Naive thymus-derived CD4-positive, alpha-beta T cell (primary cell): ENCODE data around the gene HDAC4. TPM values are rescaled to one million over a fixed set of nuclear protein-coding genes. Genes with fewer than 3 reads are reported as not detected.
A peak's percentile ranks its signal among the peaks of the same experiment; 100 is the strongest.

ENCODE experiments used
- ATAC-seq: fragments of 150-1000 bp; cut with Tn5 transposase; 2 replicates; pipeline ENCODE4 v1.10.0; 2021; ENCODE audit warnings: mild to moderate bottlenecking, moderate library complexity
- CTCF ChIA-PET: fragments of 350-600 bp; sonication (Branson Sonifier 250); formaldehyde crosslinking; loops from one replicate; lab custom pipeline; 2021; ENCODE audit warnings: antibody characterized with exemption; lab: Charles Lee
- POLR2A ChIA-PET: fragments of 350-600 bp; sonication (Branson Sonifier 250); formaldehyde crosslinking; loops from one replicate; lab custom pipeline; 2021; ENCODE audit warnings: antibody characterized with exemption, inconsistent platforms; lab: Charles Lee
- DNase-seq, 9 donors: peaks; one replicate each; pipeline versions ENCODE4 v3.0.0 to v3.0.0-alpha.2; 2020 to 2022; ENCODE audit warnings: mixed read lengths in 1 of 9
- H3K27ac ChIP-seq: one replicate; pipeline ENCODE4 v1.7.0; 2013; ENCODE audit warnings: mild to moderate bottlenecking, low read depth, low read length, moderate library complexity
- H3K27me3 ChIP-seq, 2 donors: one replicate each; pipeline ENCODE4 v1.7.0; 2013; ENCODE audit warnings: low read length in 2 of 2, mild to moderate bottlenecking in 2 of 2, moderate library complexity in 2 of 2; ENCODE audit not compliant: control insufficient read depth in 2 of 2, insufficient read depth in 2 of 2
- H3K36me3 ChIP-seq, 3 experiments: 1 replicate in 2 of 3; 2 replicates in 1 of 3; pipeline ENCODE4 v1.7.0; 2013; ENCODE audit warnings: low read length in 3 of 3, mild to moderate bottlenecking in 3 of 3, moderate library complexity in 1 of 3; ENCODE audit not compliant: insufficient read depth in 3 of 3, control insufficient read depth in 2 of 3
- H3K4me1 ChIP-seq, 2 donors: one replicate each; pipeline ENCODE4 v1.7.0; 2013; ENCODE audit warnings: low read length in 2 of 2, mild to moderate bottlenecking in 2 of 2, moderate library complexity in 1 of 2; ENCODE audit not compliant: control insufficient read depth in 2 of 2, insufficient read depth in 2 of 2
- H3K4me3 ChIP-seq: 2 replicates; pipeline ENCODE4 v1.7.0; 2013; ENCODE audit warnings: mild to moderate bottlenecking, low read length
- H3K9me3 ChIP-seq, 3 experiments: 1 replicate in 2 of 3; 2 replicates in 1 of 3; pipeline ENCODE4 v1.7.0; 2013; ENCODE audit warnings: low read length in 3 of 3; ENCODE audit not compliant: control insufficient read depth in 2 of 3
- H3K27ac Mint-ChIP-seq, 9 donors: one replicate each; pipeline ENCODE4 v1.8.0; 2020 to 2022; ENCODE audit warnings: mixed read lengths in 9 of 9, mild to moderate bottlenecking in 8 of 9, moderate library complexity in 5 of 9, inconsistent platforms in 2 of 9
- H3K27me3 Mint-ChIP-seq, 5 donors: one replicate each; pipeline ENCODE4 v1.8.0; 2021 to 2022; ENCODE audit warnings: mixed read lengths in 5 of 5, mild to moderate bottlenecking in 1 of 5
- H3K36me3 Mint-ChIP-seq, 5 donors: one replicate each; pipeline ENCODE4 v1.8.0; 2020 to 2022; ENCODE audit warnings: mixed read lengths in 5 of 5, mild to moderate bottlenecking in 3 of 5, inconsistent platforms in 1 of 5
- H3K4me1 Mint-ChIP-seq, 7 donors: one replicate each; pipeline ENCODE4 v1.8.0; 2020 to 2022; ENCODE audit warnings: mixed read lengths in 7 of 7, mild to moderate bottlenecking in 3 of 7, inconsistent platforms in 1 of 7
- H3K4me3 Mint-ChIP-seq, 10 donors: one replicate each; pipeline ENCODE4 v1.8.0; 2020 to 2022; ENCODE audit warnings: mild to moderate bottlenecking in 10 of 10, mixed read lengths in 10 of 10, moderate library complexity in 6 of 10, inconsistent platforms in 2 of 10
- H3K9me3 Mint-ChIP-seq, 11 donors: one replicate each; pipeline ENCODE4 v1.8.0; 2020 to 2022; ENCODE audit warnings: mixed read lengths in 11 of 11, mild to moderate bottlenecking in 4 of 11, inconsistent platforms in 1 of 11, moderate library complexity in 1 of 11
- intact Hi-C, 2 donors: fragments of 100-400 bp; cut with micrococcal nuclease; formaldehyde crosslinking; loops; one replicate each; pipeline ENCODE4 v1.15.1; 2023
- polyA plus RNA-seq, 2 donors: library from polyadenylated mRNA; unstranded; fragments of 300-500 nt; fragmentation: Illumina TruSeq; gene quantifications; one replicate each; pipeline ENCODE4 v1.2.3, GENCODE V29; 2021
- total RNA-seq, 6 experiments: library from RNA in 5 of 6; stranded (reverse) in 5 of 6; gene quantifications; 1 replicate in 5 of 6; 2 replicates in 1 of 6; pipeline ENCODE4 v1.2.3 and lab custom pipeline; 2021 to 2026

The HDAC4 gene
- total and polyA plus RNA-seq, 7 experiments from 2014 or later, result 7.4 to 101 (median 55.3) TPM

DNA sequence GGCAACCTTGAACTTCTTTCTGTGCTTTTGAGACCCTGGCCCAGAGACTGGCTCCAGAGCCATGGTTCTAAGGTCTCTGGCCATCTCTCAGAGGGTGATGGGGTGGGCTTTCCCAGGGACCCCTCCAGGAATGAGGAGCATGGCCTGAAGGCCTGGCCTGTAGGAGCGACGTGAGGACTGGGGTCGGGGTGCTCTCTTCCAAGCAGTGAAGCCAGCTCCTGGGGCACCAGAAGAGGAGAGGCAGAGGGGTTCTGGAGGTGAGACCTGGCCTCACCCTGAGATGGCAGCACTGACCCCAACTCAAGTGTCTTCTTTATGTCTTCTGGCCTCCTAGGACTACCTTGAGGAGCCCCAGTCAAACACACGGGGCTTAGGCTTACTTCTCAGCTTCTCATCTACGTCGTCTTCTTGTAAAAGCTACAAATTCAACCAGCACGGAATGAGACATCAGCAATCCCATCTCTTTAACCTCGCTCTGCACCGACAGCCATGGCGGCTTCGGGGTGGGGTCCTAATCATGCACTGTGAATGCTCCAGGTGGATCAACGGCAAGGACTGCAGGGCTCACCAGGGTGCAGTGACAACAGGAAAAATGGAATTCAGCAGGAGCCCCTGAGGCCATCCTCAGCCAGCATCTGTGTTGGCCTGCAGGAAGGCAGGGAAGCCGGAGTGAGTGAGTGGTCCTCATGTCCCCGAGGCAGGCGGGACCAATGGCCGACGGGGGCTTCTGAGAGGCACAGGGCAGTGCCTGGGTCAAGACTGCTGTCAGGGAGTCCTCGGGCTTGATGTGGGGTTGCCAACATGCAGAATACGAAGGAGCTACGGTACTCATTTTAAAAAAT is 214.1 kb downstream of the HDAC4 start:
- CTCF ChIA-PET, result no interaction called here
- no peak for DNase-seq
- POLR2A ChIA-PET, result no interaction called here

DNA sequence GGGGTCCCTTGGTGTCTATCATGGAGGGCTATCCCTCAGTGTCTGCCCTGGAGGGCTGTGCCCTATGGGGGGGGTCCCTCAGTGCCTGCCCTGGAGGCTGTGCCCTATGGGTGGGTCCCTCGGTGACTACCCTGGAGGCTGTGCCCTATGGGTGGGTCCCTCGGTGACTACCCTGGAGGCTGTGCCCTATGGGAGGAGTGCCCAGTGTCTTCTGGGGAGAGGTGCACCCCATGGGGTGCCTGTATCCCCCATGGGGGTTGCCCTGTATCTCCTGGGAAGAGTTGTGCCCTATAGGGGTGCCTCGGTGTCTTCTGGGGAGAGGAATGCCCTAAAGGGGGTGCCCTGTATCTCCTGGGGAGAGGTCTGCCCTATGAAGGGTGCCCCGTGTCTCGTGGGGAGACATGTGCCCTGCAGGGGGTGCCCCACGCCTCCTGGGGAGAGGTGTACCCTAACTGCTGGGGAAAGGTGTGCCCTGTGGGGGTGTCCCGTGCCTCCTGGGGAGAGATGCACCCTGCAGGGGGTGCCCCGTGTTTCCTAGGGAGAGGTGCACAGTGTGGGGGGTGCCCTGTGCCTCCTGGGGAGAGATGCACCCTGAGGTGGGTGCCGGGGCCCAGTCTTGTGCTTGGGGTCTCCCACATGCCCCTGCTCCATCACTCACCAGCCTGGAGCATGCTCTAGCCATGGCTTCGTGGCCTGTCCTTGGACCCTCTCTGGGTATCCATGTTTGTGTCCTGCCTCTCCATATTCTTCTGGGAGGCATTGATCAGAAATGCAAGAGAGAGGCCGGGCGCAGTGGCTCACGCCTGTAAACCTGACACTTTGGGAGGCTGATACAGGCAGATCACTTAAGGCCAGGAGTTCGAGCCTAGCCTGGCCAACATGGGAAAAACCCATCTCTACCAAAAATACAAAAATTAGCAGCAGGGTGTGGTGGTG is 215.6 kb downstream of the HDAC4 start:
- Histone ChIP-seq H3K9me3 (peaks cover 0 to 6% (median 0%) of the 10 kb centered on the region in 3 experiments), H3K27ac (no peak overlapping the region), H3K27me3 (no peaks in the 10 kb centered on the region), H3K4me3 (no peak overlapping the region), H3K36me3 (peaks cover 0 to 72% (median 9%) of the 10 kb centered on the region in 3 experiments), H3K4me1 (no peaks in the 10 kb centered on the region)
- ChIA-PET CTCF (no interaction called here), POLR2A (no interaction called here)
- Mint-ChIP-seq H3K27me3 (no peaks in the 10 kb centered on the region), H3K9me3 (peaks cover 0 to 4% (median 0%) of the 10 kb centered on the region in 11 donors), H3K27ac (peak overlapping the region in 1 of 9 donors; percentile 21), H3K4me1 (peaks cover 0 to 4% (median 0%) of the 10 kb centered on the region in 7 donors), H3K4me3 (no peak overlapping the region), H3K36me3 (peaks cover 6 to 61% (median 29%) of the 10 kb centered on the region in 5 donors)
- no peak for DNase-seq
- intact Hi-C loops, result loop anchor here in 1 of 2 donors (10.0 kb wide), 1 partner anchor 50 kb away; no protein-coding TSS in a partner anchor
- ATAC-seq, result no peak

More for the DNA sequence above, 214.1 kb downstream of the HDAC4 start:
- no peak for ATAC-seq
- H3K27ac Mint-ChIP-seq, result peak overlapping the region in 1 of 9 donors; percentile 36
- intact Hi-C loops, result loop anchor here in 1 of 2 donors (10.0 kb wide), 1 partner anchor 48 kb away; no protein-coding TSS in a partner anchor
- H3K4me1 Mint-ChIP-seq, result peaks cover 0 to 4% (median under 1%) of the 10 kb centered on the region in 7 donors
- peaks cover 10 to 57% (median 32%) of the 10 kb centered on the region in 5 donors for H3K36me3 Mint-ChIP-seq
- Histone ChIP-seq H3K27ac (no peak overlapping the region), H3K9me3 (peaks cover 0 to 6% (median 0%) of the 10 kb centered on the region in 3 experiments), H3K36me3 (peaks cover 0 to 57% (median 9%) of the 10 kb centered on the region in 3 experiments), H3K4me3 (no peak overlapping the region), H3K27me3 (no peaks in the 10 kb centered on the region), H3K4me1 (no peaks in the 10 kb centered on the region)
- no peaks in the 10 kb centered on the region for H3K27me3 Mint-ChIP-seq
- no peak overlapping the region for H3K4me3 Mint-ChIP-seq
- H3K9me3 Mint-ChIP-seq, result peaks cover 0 to 4% (median 0%) of the 10 kb centered on the region in 11 donors

DNA sequence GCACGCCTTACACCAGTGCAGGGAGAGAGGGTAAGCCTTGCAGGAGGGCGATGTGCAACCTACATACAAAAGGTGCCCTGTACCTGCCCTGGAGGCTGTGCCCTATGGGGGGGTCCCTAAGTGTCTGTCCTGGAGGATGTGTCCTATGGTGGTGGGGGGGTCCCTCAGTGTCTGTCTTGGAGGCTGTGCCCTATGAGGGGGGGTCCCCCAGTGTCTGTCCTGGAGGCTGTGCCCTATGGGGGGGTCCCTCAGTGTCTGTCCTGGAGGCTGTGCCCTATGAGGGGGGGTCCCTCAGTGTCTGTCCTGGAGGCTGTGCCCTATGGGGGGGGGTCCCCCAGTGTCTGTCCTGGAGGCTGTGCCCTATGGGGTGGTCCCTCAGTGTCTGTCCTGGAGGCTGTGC is 216.6 kb downstream of the HDAC4 start:
- peaks cover 0 to 4% (median 0%) of the 10 kb centered on the region in 11 donors for H3K9me3 Mint-ChIP-seq
- no peak overlapping the region for H3K4me3 ChIP-seq
- ATAC-seq, result no peak
- H3K27ac Mint-ChIP-seq, result no peak overlapping the region
- no peak overlapping the region for H3K4me3 Mint-ChIP-seq
- H3K36me3 Mint-ChIP-seq, result peaks cover 3 to 61% (median 32%) of the 10 kb centered on the region in 5 donors
- no peak overlapping the region for H3K27ac ChIP-seq
- CTCF ChIA-PET, result no interaction called here
- no peaks in the 10 kb centered on the region for H3K27me3 Mint-ChIP-seq
- no peaks in the 10 kb centered on the region for H3K4me1 ChIP-seq
- H3K36me3 ChIP-seq, result peaks cover 0 to 72% (median 9%) of the 10 kb centered on the region in 3 experiments
- intact Hi-C loops, result loop anchor here in 1 of 2 donors (10.0 kb wide), 1 partner anchor 51 kb away; no protein-coding TSS in a partner anchor
- DNase-seq, result no peak
- H3K27me3 ChIP-seq, result no peaks in the 10 kb centered on the region
- POLR2A ChIA-PET, result no interaction called here
- peaks cover 0 to 4% (median 0%) of the 10 kb centered on the region in 7 donors for H3K4me1 Mint-ChIP-seq
- peaks cover 0 to 6% (median 0%) of the 10 kb centered on the region in 3 experiments for H3K9me3 ChIP-seq

DNA sequence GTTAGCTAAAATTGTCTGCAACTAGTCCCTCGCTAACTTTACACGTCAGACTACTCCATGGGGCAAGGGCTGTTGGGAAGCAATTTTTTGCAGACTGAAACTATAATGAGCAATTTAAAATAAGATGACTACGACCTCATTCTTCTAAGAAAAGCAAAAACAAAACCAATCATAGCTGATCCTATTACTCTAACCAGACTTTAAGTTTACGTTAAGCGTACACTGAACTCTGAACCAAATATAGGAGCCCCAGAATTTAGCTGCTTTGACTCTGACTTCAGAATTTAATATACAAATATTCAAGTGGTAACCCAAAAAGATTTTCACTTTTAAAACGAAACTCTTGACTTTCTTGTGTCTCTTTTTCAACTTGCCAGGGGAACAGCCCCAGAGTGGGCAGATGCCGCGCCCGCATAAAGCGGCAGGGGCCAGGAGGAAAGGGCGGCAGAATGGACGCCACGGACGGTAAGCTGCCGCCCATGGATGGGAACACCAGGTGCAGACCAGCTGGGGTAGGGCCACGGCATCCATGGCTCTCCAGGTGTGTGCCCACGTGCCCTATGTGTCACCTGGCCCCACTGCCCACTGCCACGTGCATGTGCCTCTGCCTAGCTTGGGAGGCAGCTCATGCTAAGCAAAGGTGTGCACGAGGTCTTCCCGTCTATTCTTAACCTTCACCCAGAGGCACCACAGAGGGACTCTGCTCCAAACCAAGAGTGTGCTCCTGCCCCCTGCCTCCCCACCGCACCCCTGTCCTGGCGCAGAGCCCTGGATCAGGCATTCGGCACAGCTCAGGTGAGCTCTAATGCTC is 217.6 kb downstream of the HDAC4 start:
- no peak for DNase-seq
- no peak for ATAC-seq
- CTCF ChIA-PET, result no interaction called here

GRCh38 chr2:239181903-239182581 is 218.8 kb downstream of the HDAC4 start:
- no peaks in the 10 kb centered on the region for H3K27me3 ChIP-seq
- peak overlapping the region in 3 of 9 donors; percentile 18 to 70 (median 43) for H3K27ac Mint-ChIP-seq
- no peak overlapping the region for H3K27ac ChIP-seq
- CTCF ChIA-PET, result no interaction called here
- DNase-seq (no peak), ATAC-seq (no peak)
- H3K9me3 ChIP-seq, result no peaks in the 10 kb centered on the region
- H3K36me3 Mint-ChIP-seq, result peaks cover 17 to 65% (median 40%) of the 10 kb centered on the region in 5 donors
- no peaks in the 10 kb centered on the region for H3K4me1 ChIP-seq
- H3K4me3 ChIP-seq, result no peak overlapping the region
- H3K4me1 Mint-ChIP-seq, result peaks cover 0 to 4% (median 0%) of the 10 kb centered on the region in 7 donors
- intact Hi-C loops, result loop anchor here in 1 of 2 donors (10.0 kb wide), 1 partner anchor 53 kb away; no protein-coding TSS in a partner anchor
- peaks cover 0 to 72% (median 3%) of the 10 kb centered on the region in 3 experiments for H3K36me3 ChIP-seq
- no peak overlapping the region for H3K4me3 Mint-ChIP-seq
- no peaks in the 10 kb centered on the region for H3K27me3 Mint-ChIP-seq
- peaks cover 0 to 7% (median under 1%) of the 10 kb centered on the region in 11 donors for H3K9me3 Mint-ChIP-seq
- POLR2A ChIA-PET, result interaction anchor here (0.7 kb wide), 1 partner anchor 112 kb away, joined by 3 read pairs; no protein-coding TSS in a partner anchor

More for the DNA sequence above, 217.6 kb downstream of the HDAC4 start:
- peaks cover 0 to 74% (median 3%) of the 10 kb centered on the region in 3 experiments for H3K36me3 ChIP-seq
- Mint-ChIP-seq H3K4me1 (peaks cover 0 to 4% (median 0%) of the 10 kb centered on the region in 7 donors), H3K27me3 (no peaks in the 10 kb centered on the region), H3K9me3 (peaks cover 0 to 3% (median 0%) of the 10 kb centered on the region in 11 donors), H3K4me3 (no peak overlapping the region), H3K36me3 (peaks cover 13 to 61% (median 33%) of the 10 kb centered on the region in 5 donors), H3K27ac (peak overlapping the region in 3 of 9 donors; percentile 5 to 57 (median 33))
- intact Hi-C loops, result loop anchor here in 1 of 2 donors (10.0 kb wide), 1 partner anchor 52 kb away; no protein-coding TSS in a partner anchor
- no peak overlapping the region for H3K27ac ChIP-seq
- no peaks in the 10 kb centered on the region for H3K4me1 ChIP-seq
- no peaks in the 10 kb centered on the region for H3K9me3 ChIP-seq
- POLR2A ChIA-PET, result no interaction called here
- no peak overlapping the region for H3K4me3 ChIP-seq
- no peaks in the 10 kb centered on the region for H3K27me3 ChIP-seq
